HCT116 (cell line): ENCODE data around the gene KCNMB2. TPM values are rescaled to one million over a fixed set of nuclear protein-coding genes. Genes with fewer than 3 reads are reported as not detected.

Experiments
- ATAC-seq: fragments of 200-7000 bp; cut with Tn5 transposase; 2 replicates; pipeline ENCODE4 v1.9.1; 2020; ENCODE audit warnings: mild to moderate bottlenecking, moderate library complexity
- BruUV-seq: library from RNA; stranded (reverse); fragments of 400-500 nt; replicated peaks from 2 replicates; lab custom pipeline; 2021; lab: Mats Ljungman, UMichigan
- CTCF ChIA-PET: fragments of 300-600 bp; sonication (Branson Sonifier 250); formaldehyde crosslinking; loops from one replicate; lab custom pipeline; 2021; ENCODE audit warnings: antibody characterized with exemption; lab: Charles Lee
- POLR2A ChIA-PET: fragments of 300-600, 350-600 bp; sonication (Branson Sonifier 250); formaldehyde crosslinking; loops from one replicate; lab custom pipeline; 2021; ENCODE audit warnings: antibody characterized with exemption; lab: Charles Lee
- RAD21 ChIA-PET, 2 experiments: fragments of 300-600 bp; sonication (Branson Sonifier 250); formaldehyde crosslinking; loops; one replicate each; lab custom pipeline; 2023; ENCODE audit warnings: low total read pairs in 2 of 2; ENCODE audit not compliant: uncharacterized antibody in 2 of 2, unreplicated experiment in 2 of 2, low non-redundant PET in 1 of 2; lab: Charles Lee
- DNase-seq: peaks from one replicate; pipeline ENCODE4 v3.0.0-alpha.2; 2010; ENCODE audit warnings: low read depth, low spot score
- H2AFZ ChIP-seq: fragments of 200-600 bp; shearing (Covaris generic), sonication (generic); 2 replicates; pipeline ENCODE4 v1.6.1; 2017; ENCODE audit warnings: low read depth, mixed run types, mixed read lengths, antibody characterized with exemption, low read length; ENCODE audit not compliant: poor library complexity, severe bottlenecking
- H3K27ac ChIP-seq: 2 replicates; pipeline ENCODE4 v1.5.1; 2012; ENCODE audit warnings: low read depth, low read length
- H3K27me3 ChIP-seq: fragments of 200-600 bp; sonication (generic); 2 replicates; pipeline ENCODE4 v1.6.1; 2016; ENCODE audit warnings: mixed run types, low read length, mixed read lengths; ENCODE audit not compliant: insufficient read depth
- H3K36me3 ChIP-seq, 2 experiments: fragments of 200-500 bp in 1 of 2; fragments of 200-600 bp in 1 of 2; sonication (Bioruptor generic) in 1 of 2; sonication (generic) in 1 of 2; 2 replicates each; pipeline versions ENCODE4 v1.5.1 to v1.6.1; 2014 to 2016; ENCODE audit warnings: low read length in 2 of 2, inconsistent platforms in 1 of 2, mixed read lengths in 1 of 2, mixed run types in 1 of 2; ENCODE audit not compliant: insufficient read depth in 2 of 2, control insufficient read depth in 1 of 2
- H3K4me1 ChIP-seq, 2 experiments: fragments of 200-600 bp in 1 of 2; sonication (generic) in 1 of 2; 2 replicates each; pipeline versions ENCODE4 v1.5.1 to v1.6.1; 2012 to 2017; ENCODE audit warnings: low read length in 2 of 2, inconsistent platforms in 1 of 2, mild to moderate bottlenecking in 1 of 2, mixed read lengths in 1 of 2, mixed run types in 1 of 2, moderate library complexity in 1 of 2; ENCODE audit not compliant: insufficient read depth in 2 of 2, control insufficient read depth in 1 of 2
- H3K4me2 ChIP-seq: fragments of 200-600 bp; sonication (generic); 2 replicates; pipeline ENCODE4 v1.6.1; 2017; ENCODE audit warnings: mixed run types, low read length, mixed read lengths
- H3K4me3 ChIP-seq, 2 experiments: fragments of 200-600 bp in 1 of 2; sonication (generic) in 1 of 2; replicated peaks in 1 of 2; 2 replicates each; pipeline ENCODE4 v1.5.1; 2011 to 2016; ENCODE audit warnings: low read length in 2 of 2, control low read depth in 1 of 2, low read depth in 1 of 2, mild to moderate bottlenecking in 1 of 2, mixed read lengths in 1 of 2, mixed run types in 1 of 2
- H3K79me2 ChIP-seq: fragments of 200-600 bp; sonication (generic); 2 replicates; pipeline ENCODE4 v1.6.1; 2017; ENCODE audit warnings: mild to moderate bottlenecking, mixed run types, low read length, moderate library complexity, mixed read lengths; ENCODE audit not compliant: insufficient read depth
- H3K9ac ChIP-seq: fragments of 200-600 bp; sonication (generic); 2 replicates; pipeline ENCODE4 v1.6.1; 2016; ENCODE audit warnings: low read length, mixed read lengths
- H3K9me2 ChIP-seq: fragments of 200-600 bp; sonication (generic), shearing (Covaris generic); 2 replicates; pipeline ENCODE4 v1.6.1; 2017; ENCODE audit warnings: mixed run types, mild to moderate bottlenecking, moderate library complexity; ENCODE audit not compliant: insufficient read depth
- H3K9me3 ChIP-seq, 2 experiments: fragments of 200-500 bp in 1 of 2; fragments of 200-600 bp in 1 of 2; sonication (Bioruptor generic) in 1 of 2; sonication (generic) in 1 of 2; 2 replicates each; pipeline ENCODE4 v1.6.1; 2014 to 2017; ENCODE audit warnings: low read length in 2 of 2, mixed read lengths in 2 of 2, inconsistent platforms in 1 of 2, low read depth in 1 of 2, mild to moderate bottlenecking in 1 of 2, mixed run types in 1 of 2, moderate library complexity in 1 of 2; ENCODE audit not compliant: control insufficient read depth in 1 of 2, insufficient read depth in 1 of 2
- H4K20me1 ChIP-seq: fragments of 200-600 bp; sonication (generic), shearing (Covaris generic); 2 replicates; pipeline ENCODE4 v1.6.1; 2017; ENCODE audit warnings: mixed run types, mild to moderate bottlenecking, moderate library complexity; ENCODE audit not compliant: insufficient read depth
- CEBPB ChIP-seq: IDR thresholded peaks from 2 replicates; pipeline ENCODE4 v1.6.1; 2012; ENCODE audit warnings: low read depth
- EGR1 ChIP-seq: IDR thresholded peaks from 2 replicates; pipeline ENCODE4 v1.6.1; 2012; ENCODE audit warnings: low read depth
- ELF1 ChIP-seq: IDR thresholded peaks from 2 replicates; pipeline ENCODE4 v1.6.1; 2012; ENCODE audit warnings: low read depth, borderline replicate concordance
- EZH2phosphoT487 ChIP-seq: fragments of 200-600 bp; IDR thresholded peaks from 2 replicates; pipeline ENCODE4 v1.6.1; 2018; ENCODE audit warnings: antibody characterized with exemption, borderline replicate concordance
- JUND ChIP-seq: IDR thresholded peaks from 2 replicates; pipeline ENCODE4 v1.6.1; 2012
- POLR2A ChIP-seq: IDR thresholded peaks from 2 replicates; pipeline ENCODE4 v1.7.0; 2011; ENCODE audit warnings: borderline replicate concordance; ENCODE audit not compliant: insufficient read depth, insufficient read length; ENCODE audit errors: extremely low read depth
- POLR2AphosphoS5 ChIP-seq: IDR thresholded peaks from 2 replicates; pipeline ENCODE4 v1.6.1; 2011; ENCODE audit warnings: mild to moderate bottlenecking, low read depth, low read length, moderate library complexity
- RAD21 ChIP-seq: IDR thresholded peaks from 2 replicates; pipeline ENCODE4 v1.6.1; 2012; ENCODE audit warnings: low read depth, mild to moderate bottlenecking
- SIN3A ChIP-seq: IDR thresholded peaks from 2 replicates; pipeline ENCODE4 v1.6.1; 2012; ENCODE audit warnings: low read depth
- SRF ChIP-seq: IDR thresholded peaks from 2 replicates; pipeline ENCODE4 v1.6.1; 2012; ENCODE audit warnings: low read depth
- TCF7L2 ChIP-seq: IDR thresholded peaks from 2 replicates; pipeline ENCODE4 v1.7.0; 2011; ENCODE audit warnings: borderline replicate concordance, inconsistent platforms; ENCODE audit not compliant: insufficient read depth, insufficient read length; ENCODE audit errors: extremely low read depth
- intact Hi-C: fragments of 100-400 bp; cut with micrococcal nuclease; formaldehyde crosslinking; loops from 2 replicates; pipeline ENCODE4 v1.10.0; 2022
- total RNA-seq: library from RNA; stranded (reverse); gene quantifications from one replicate; pipeline ENCODE4 v1.2.1, GENCODE V29; 2021; ENCODE audit not compliant: unreplicated experiment
- TF ChIP-seq, protein P1 (sequence below): IDR thresholded peaks from 2 replicates; pipeline ENCODE4 v1.6.1; 2011; ENCODE audit warnings: mild to moderate bottlenecking, low read length, moderate library complexity; ENCODE audit not compliant: insufficient replicate concordance; ENCODE audit errors: extremely low read depth
- TF ChIP-seq, protein P2 (sequence below): IDR thresholded peaks from 2 replicates; pipeline ENCODE4 v1.6.1; 2012; ENCODE audit warnings: low read depth
- TF ChIP-seq, protein P3 (sequence below): IDR thresholded peaks from 2 replicates; pipeline ENCODE4 v1.6.1; 2012
- TF ChIP-seq, protein P4 (sequence below), 3 experiments: fragments of 200-600 bp in 1 of 3; sonication (generic) in 1 of 3; IDR thresholded peaks in 2 of 3; conservative IDR thresholded peaks in 1 of 3; 2 replicates each; pipeline ENCODE4 v1.5.1; 2012 to 2017; ENCODE audit warnings: low read depth in 2 of 3, low read length in 2 of 3, antibody characterized with exemption in 1 of 3, borderline replicate concordance in 1 of 3, control low read depth in 1 of 3, mild to moderate bottlenecking in 1 of 3, mixed read lengths in 1 of 3, mixed run types in 1 of 3, moderate library complexity in 1 of 3; ENCODE audit not compliant: insufficient read depth in 1 of 3
- TF ChIP-seq, protein P5 (sequence below): IDR thresholded peaks from 2 replicates; pipeline ENCODE4 v1.6.1; 2012

The KCNMB2 gene
- total RNA-seq, 1 experiment from 2014 or later: not detected

DNA sequence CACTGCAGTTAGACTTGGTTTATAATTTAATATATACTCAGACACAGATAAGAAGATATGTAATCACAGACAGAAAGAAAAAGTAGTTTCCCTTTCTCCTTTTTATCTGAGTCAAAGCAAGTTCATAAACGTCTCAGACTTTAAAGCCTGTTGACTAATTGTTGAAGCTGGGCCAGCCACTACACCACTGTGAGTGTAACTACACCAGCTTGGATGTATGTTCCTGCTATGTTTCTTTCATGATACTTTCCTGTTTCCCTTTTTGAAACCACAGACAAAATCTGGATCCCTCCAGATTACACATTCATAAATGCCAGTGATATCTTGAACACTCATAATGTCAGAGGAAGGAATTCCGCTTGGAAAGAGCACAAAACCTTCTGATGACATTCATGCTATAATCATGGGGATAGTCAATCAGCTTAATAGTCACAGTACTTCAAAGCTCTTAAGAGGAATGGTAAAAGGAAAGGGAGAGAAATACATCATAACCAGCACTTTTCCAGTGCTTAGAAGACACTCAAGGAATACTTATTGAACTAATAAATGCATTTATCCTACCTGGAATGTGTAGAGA is 32.0 kb downstream of the KCNMB2 start:
- DNase-seq: no peak
- Histone ChIP-seq H3K36me3 (no peaks in the 10 kb centered on the region), H3K27me3 (no peaks in the 10 kb centered on the region), H3K27ac (no peak overlapping the region), H3K79me2 (no peaks in the 10 kb centered on the region), H3K9me3 (no peaks in the 10 kb centered on the region), H3K9me2 (no peaks in the 10 kb centered on the region), H3K4me2 (no peak overlapping the region), H4K20me1 (no peaks in the 10 kb centered on the region)
- no peak for ATAC-seq
- ChIA-PET POLR2A (no interaction called here), RAD21 (no interaction called here)
- intact Hi-C loops: no loop called here
- BruUV-seq: no TSS peak
- TF ChIP-seq TCF7L2 (no peak), RAD21 (no peak), SIN3A (no peak), ELF1 (no peak), JUND (no peak), CEBPB (no peak), POLR2AphosphoS5 (no peak), SRF (no peak), POLR2A (no peak), EGR1 (no peak), EZH2phosphoT487 (no peak)
- TF ChIP-seq, protein P1, sequence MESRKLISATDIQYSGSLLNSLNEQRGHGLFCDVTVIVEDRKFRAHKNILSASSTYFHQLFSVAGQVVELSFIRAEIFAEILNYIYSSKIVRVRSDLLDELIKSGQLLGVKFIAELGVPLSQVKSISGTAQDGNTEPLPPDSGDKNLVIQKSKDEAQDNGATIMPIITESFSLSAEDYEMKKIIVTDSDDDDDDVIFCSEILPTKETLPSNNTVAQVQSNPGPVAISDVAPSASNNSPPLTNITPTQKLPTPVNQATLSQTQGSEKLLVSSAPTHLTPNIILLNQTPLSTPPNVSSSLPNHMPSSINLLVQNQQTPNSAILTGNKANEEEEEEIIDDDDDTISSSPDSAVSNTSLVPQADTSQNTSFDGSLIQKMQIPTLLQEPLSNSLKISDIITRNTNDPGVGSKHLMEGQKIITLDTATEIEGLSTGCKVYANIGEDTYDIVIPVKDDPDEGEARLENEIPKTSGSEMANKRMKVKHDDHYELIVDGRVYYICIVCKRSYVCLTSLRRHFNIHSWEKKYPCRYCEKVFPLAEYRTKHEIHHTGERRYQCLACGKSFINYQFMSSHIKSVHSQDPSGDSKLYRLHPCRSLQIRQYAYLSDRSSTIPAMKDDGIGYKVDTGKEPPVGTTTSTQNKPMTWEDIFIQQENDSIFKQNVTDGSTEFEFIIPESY: no peak
- TF ChIP-seq, protein P2, sequence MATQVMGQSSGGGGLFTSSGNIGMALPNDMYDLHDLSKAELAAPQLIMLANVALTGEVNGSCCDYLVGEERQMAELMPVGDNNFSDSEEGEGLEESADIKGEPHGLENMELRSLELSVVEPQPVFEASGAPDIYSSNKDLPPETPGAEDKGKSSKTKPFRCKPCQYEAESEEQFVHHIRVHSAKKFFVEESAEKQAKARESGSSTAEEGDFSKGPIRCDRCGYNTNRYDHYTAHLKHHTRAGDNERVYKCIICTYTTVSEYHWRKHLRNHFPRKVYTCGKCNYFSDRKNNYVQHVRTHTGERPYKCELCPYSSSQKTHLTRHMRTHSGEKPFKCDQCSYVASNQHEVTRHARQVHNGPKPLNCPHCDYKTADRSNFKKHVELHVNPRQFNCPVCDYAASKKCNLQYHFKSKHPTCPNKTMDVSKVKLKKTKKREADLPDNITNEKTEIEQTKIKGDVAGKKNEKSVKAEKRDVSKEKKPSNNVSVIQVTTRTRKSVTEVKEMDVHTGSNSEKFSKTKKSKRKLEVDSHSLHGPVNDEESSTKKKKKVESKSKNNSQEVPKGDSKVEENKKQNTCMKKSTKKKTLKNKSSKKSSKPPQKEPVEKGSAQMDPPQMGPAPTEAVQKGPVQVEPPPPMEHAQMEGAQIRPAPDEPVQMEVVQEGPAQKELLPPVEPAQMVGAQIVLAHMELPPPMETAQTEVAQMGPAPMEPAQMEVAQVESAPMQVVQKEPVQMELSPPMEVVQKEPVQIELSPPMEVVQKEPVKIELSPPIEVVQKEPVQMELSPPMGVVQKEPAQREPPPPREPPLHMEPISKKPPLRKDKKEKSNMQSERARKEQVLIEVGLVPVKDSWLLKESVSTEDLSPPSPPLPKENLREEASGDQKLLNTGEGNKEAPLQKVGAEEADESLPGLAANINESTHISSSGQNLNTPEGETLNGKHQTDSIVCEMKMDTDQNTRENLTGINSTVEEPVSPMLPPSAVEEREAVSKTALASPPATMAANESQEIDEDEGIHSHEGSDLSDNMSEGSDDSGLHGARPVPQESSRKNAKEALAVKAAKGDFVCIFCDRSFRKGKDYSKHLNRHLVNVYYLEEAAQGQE: no peak
- TF ChIP-seq, protein P3, sequence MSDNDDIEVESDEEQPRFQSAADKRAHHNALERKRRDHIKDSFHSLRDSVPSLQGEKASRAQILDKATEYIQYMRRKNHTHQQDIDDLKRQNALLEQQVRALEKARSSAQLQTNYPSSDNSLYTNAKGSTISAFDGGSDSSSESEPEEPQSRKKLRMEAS: no peak
- TF ChIP-seq, protein P4, sequence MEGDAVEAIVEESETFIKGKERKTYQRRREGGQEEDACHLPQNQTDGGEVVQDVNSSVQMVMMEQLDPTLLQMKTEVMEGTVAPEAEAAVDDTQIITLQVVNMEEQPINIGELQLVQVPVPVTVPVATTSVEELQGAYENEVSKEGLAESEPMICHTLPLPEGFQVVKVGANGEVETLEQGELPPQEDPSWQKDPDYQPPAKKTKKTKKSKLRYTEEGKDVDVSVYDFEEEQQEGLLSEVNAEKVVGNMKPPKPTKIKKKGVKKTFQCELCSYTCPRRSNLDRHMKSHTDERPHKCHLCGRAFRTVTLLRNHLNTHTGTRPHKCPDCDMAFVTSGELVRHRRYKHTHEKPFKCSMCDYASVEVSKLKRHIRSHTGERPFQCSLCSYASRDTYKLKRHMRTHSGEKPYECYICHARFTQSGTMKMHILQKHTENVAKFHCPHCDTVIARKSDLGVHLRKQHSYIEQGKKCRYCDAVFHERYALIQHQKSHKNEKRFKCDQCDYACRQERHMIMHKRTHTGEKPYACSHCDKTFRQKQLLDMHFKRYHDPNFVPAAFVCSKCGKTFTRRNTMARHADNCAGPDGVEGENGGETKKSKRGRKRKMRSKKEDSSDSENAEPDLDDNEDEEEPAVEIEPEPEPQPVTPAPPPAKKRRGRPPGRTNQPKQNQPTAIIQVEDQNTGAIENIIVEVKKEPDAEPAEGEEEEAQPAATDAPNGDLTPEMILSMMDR (IDR thresholded peaks at IDR 0.05 in 2 of 3, conservative IDR thresholded peaks at IDR 0.05 in 1 of 3; ENCODE audit: borderline replicate concordance in 1 of 3, insufficient read depth in 1 of 3, low read depth in 2 of 3, low read length in 2 of 3): no peak
- TF ChIP-seq, protein P5, sequence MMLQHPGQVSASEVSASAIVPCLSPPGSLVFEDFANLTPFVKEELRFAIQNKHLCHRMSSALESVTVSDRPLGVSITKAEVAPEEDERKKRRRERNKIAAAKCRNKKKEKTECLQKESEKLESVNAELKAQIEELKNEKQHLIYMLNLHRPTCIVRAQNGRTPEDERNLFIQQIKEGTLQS: no peak
- TF ChIP-seq, all 23 proteins: peak for 0
- H3K4me1 ChIP-seq: no peaks in the 10 kb centered on the region
- CTCF ChIA-PET: no interaction called here
- H2AFZ ChIP-seq: no peak overlapping the region
- no peak overlapping the region for H3K9ac ChIP-seq
- H3K4me3 ChIP-seq: no peak overlapping the region
